Measurements from ENCODE around the gene NIT1. TPM values are rescaled to one million over a fixed set of nuclear protein-coding genes. Genes with fewer than 3 reads are reported as not detected.
"Not testable (repeated sequence)": the region's sequence is repeated elsewhere in the genome, so short reads cannot be mapped to it uniquely, and the experiment has no call there.

The NIT1 gene
- total and polyA plus RNA-seq, 12 donors = 24.1 to 41.2 (median 32.1) TPM

DNA sequence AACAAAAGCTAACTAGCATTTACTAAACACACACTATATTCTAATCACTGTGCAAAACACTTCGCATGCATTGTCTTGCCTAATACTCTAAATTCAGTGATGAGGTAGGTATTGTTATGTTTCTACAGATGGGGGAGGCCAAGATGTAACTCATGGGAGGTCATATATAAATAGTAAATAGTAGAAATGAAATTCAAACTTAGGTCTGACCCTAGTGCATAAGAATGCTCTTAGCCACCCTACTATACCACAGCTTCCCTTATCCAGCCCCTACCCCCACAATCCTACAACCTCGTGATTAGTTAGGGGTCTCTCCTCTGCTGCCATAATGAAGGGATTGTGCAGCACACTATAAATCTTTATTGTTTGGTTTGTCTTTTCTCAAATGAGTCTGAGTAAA lies 3.3 kb upstream of the NIT1 start:
- no peak overlapping the region for H3K27ac ChIP-seq
- 85 to 91% methylated on average over 2 of the region's 2 CpGs for WGBS, 2 donors
- ATAC-seq = no peak

DNA sequence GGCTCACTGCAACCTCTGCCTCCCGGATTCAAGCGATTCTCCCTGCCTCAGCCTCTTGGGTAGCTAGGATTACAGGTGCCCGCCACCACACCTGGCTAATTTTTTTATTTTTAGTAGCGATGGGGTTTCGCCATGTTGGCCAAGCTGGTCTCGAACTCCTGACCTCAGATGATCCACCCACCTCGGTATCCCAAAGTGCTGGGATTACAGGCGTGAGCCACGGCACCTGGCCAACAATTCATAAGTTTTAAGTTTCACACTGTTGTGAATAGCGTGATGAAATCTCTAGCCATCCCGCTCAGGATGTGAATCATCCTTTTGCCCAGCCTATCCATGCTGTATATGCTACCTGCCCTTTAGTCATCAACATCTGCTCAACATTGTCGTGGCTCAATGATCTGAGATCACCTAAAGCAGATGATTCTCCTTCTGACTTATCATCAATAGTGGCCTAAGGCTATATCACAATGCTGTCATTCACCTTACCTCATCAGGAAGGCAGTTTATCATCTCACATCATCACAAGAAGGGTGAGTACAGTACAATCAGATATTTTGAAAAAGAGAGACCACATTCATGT lies 2.7 kb upstream of the NIT1 start:
- Histone ChIP-seq H3K27me3 (no peaks in the 10 kb centered on the region), H3K27ac (no peak overlapping the region), H3K4me1 (peaks cover 14 to 81% (median 63%) of the 10 kb centered on the region in 9 donors), H3K9me3 (no peaks in the 10 kb centered on the region), H3K36me3 (peaks cover 0 to 23% (median 4%) of the 10 kb centered on the region in 9 donors), H3K4me3 (no peak overlapping the region)
- 88 to 94% methylated on average over 12 of the region's 12 CpGs for WGBS, 2 donors
- intact Hi-C loops (cut with DNase I) = loop anchor here in 2 of 10 donors (5.0 kb wide), 2 partner anchors 37 to 68 kb away; partner anchors contain the start of genes UFC1 (in 1 of the 2) and USF1 (in 1 of the 2)
- DNase-seq (no peak), ATAC-seq (no peak)
- TF ChIP-seq, protein P1, sequence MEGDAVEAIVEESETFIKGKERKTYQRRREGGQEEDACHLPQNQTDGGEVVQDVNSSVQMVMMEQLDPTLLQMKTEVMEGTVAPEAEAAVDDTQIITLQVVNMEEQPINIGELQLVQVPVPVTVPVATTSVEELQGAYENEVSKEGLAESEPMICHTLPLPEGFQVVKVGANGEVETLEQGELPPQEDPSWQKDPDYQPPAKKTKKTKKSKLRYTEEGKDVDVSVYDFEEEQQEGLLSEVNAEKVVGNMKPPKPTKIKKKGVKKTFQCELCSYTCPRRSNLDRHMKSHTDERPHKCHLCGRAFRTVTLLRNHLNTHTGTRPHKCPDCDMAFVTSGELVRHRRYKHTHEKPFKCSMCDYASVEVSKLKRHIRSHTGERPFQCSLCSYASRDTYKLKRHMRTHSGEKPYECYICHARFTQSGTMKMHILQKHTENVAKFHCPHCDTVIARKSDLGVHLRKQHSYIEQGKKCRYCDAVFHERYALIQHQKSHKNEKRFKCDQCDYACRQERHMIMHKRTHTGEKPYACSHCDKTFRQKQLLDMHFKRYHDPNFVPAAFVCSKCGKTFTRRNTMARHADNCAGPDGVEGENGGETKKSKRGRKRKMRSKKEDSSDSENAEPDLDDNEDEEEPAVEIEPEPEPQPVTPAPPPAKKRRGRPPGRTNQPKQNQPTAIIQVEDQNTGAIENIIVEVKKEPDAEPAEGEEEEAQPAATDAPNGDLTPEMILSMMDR (IDR thresholded peaks at IDR 0.05) = no peak

More for the DNA sequence above, 3.3 kb upstream of the NIT1 start:
- Histone ChIP-seq H3K4me3 (no peak overlapping the region), H3K27me3 (no peaks in the 10 kb centered on the region), H3K4me1 (peaks cover 11 to 75% (median 56%) of the 10 kb centered on the region in 9 donors), H3K9me3 (no peaks in the 10 kb centered on the region), H3K36me3 (peaks cover 0 to 23% (median 0%) of the 10 kb centered on the region in 9 donors)
- TF ChIP-seq, protein P1 (IDR thresholded peaks at IDR 0.05) = no peak
- DNase-seq = no peak
- intact Hi-C loops (cut with DNase I) = no loop called here

DNA sequence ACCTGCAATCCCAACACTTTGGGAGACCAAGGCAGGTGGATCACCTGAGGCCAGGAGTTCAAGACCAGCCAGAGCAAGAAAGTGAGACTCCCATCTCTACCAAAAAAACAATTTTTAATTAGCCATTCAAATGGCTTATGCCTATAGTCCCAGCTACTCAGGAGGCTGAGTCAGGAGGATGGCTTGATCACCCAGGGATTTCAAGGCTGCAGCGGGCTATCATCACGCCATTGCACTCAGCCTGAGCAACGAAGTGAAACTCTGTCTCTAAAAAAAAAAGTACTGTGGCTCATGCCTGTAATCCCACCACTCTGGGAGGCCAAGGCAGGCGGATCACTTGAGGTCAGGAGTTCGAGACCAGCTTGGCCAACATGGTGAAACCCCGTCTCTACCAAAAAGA lies 1.9 kb upstream of the NIT1 start:
- H3K4me3 ChIP-seq = not testable (repeated sequence)
- WGBS, 2 donors = 86 to 88% methylated on average over 6 of the region's 6 CpGs

DNA sequence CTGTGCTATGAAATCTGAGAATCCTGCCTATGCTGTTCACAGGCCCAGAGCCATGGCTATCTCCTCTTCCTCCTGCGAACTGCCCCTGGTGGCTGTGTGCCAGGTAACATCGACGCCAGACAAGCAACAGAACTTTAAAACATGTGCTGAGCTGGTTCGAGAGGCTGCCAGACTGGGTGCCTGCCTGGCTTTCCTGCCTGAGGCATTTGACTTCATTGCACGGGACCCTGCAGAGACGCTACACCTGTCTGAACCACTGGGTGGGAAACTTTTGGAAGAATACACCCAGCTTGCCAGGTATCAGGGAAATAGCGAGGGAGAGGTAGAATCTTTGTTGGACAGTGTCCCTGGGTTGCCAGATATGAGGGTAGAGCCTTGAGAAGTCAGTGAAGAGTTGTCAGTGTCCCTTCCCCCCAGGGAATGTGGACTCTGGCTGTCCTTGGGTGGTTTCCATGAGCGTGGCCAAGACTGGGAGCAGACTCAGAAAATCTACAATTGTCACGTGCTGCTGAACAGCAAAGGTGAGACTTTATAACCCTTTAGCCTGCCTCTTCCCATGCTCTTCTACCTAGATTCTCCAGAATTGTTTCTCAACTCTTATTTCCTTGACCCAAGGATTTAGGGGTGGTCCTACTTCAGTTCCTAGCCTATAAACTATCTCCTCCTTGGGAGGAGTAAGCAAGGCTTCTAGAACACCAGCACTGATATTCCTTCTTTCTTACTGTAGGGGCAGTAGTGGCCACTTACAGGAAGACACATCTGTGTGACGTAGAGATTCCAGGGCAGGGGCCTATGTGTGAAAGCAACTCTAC lies 1.4 kb downstream of the NIT1 start:
- Histone ChIP-seq H3K27me3 (no peaks in the 10 kb centered on the region), H3K4me3 (peak overlapping the region in 8 of 10 donors; percentile 70 to 100 (median 90)), H3K9me3 (no peaks in the 10 kb centered on the region), H3K36me3 (peaks cover 0 to 56% (median 43%) of the 10 kb centered on the region in 9 donors), H3K27ac (peak overlapping the region in 9 of 10 donors; percentile 86 to 97 (median 95)), H3K4me1 (peaks cover 14 to 70% (median 53%) of the 10 kb centered on the region in 9 donors)
- TF ChIP-seq, protein P1 (IDR thresholded peaks at IDR 0.05) = peak in 7 of 9 donors; percentile 14 to 44 (median 34)
- intact Hi-C loops (cut with DNase I) = loop anchor here in 3 of 10 donors (1.0 to 5.0 kb wide), 3 partner anchors 9 to 72 kb away; partner anchors contain the start of genes UFC1 (in 1 of the 3) and USF1 (in 1 of the 3)
- peak; percentile 52 to 58 for DNase-seq
- peak in 7 of 8 donors; percentile 13 to 59 (median 34) for ATAC-seq
- 29 to 33% methylated on average over 10 of the region's 10 CpGs for WGBS, 2 donors

More for the DNA sequence above, 1.9 kb upstream of the NIT1 start:
- H3K9me3 ChIP-seq, H3K27ac ChIP-seq, ATAC-seq, DNase-seq, H3K27me3 ChIP-seq: not testable (repeated sequence)
- intact Hi-C loops (cut with DNase I) = loop anchor here in 2 of 10 donors (5.0 kb wide), 2 partner anchors 36 to 69 kb away; partner anchors contain the start of genes UFC1 (in 1 of the 2) and USF1 (in 1 of the 2)
- Histone ChIP-seq H3K4me1 (peaks cover 14 to 88% (median 68%) of the 10 kb centered on the region in 9 donors), H3K36me3 (peaks cover 0 to 28% (median 11%) of the 10 kb centered on the region in 9 donors)
